Measurements from ENCODE around the gene ASB13. TPM values are rescaled to one million over a fixed set of nuclear protein-coding genes. Genes with fewer than 3 reads are reported as not detected.
A peak's percentile ranks its signal among the peaks of the same experiment; 100 is the strongest.

ASB13 gene, protein sequence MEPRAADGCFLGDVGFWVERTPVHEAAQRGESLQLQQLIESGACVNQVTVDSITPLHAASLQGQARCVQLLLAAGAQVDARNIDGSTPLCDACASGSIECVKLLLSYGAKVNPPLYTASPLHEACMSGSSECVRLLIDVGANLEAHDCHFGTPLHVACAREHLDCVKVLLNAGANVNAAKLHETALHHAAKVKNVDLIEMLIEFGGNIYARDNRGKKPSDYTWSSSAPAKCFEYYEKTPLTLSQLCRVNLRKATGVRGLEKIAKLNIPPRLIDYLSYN
- total RNA-seq, result 9.2 and 18.1 TPM in 2 replicates
- polyA plus RNA-seq, result 8.8 and 16.9 TPM in 2 replicates

DNA sequence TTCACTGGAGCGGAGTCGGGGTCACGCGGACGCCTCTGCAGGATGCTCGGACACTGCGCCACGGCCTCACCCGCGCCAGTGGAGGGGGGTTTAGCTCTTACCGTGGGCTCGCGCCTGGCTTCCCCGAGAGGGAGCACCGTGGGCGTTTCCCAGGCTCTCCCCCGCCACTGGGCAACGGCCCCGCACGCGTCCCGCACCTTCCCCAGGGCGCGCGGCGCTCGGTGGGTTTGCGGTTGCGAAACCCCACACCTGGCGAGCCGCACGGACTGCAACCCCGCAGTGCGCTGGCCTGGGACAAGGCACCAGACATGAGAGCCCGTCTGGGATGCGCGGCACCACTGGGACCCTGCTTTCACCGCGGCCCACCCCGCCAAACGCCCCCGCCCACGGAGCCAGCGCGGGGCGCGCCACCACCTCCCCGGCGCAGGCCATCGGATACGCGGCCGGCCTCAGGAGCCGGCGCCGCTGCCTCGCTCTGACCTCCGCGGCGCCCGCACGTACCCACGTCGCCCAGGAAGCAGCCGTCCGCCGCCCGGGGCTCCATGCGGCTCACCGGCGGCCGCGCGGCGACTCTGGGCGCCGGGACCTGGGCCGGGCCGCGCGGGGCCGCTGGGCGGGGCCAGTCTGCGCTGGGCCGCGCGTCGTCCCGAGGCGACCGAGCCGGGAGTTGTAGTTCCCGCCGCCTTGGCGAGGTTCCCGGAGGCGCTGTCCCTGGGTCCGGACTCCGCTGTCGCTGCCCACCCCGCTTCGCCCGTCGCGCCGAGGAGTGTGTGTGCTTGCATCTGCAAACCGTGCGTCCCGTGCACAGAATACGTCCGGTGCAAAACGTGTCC is at the start of gene ASB13:
Gene ASB13 (minus strand): TSS at position 588 of the 833 bp plus-strand sequence. CDS start 44 bp downstream, at position 544.
- peak; percentile 86 for DNase-seq (ENCODE audit: low spot score)
- peak within 1 kb of the TSS; percentile 98 for H3K4me2 ChIP-seq
- no peaks in the 10 kb centered on the region for H3K9me3 ChIP-seq (ENCODE audit: low read depth)
- H2AFZ ChIP-seq, result peak within 1 kb of the TSS; percentile 85
- H4K20me1 ChIP-seq (ENCODE audit: insufficient read depth, poor library complexity, severe bottlenecking), result no peaks in the 10 kb centered on the region
- no peaks in the 10 kb centered on the region for H3K4me1 ChIP-seq (ENCODE audit: insufficient read depth)
- H3K36me3 ChIP-seq (replicated peaks; ENCODE audit: insufficient read depth, low read depth), result no peaks in the 10 kb centered on the region
- no peaks in the 10 kb centered on the region for H3K9me2 ChIP-seq (replicated peaks; ENCODE audit: insufficient read depth)
- H3K27me3 ChIP-seq, result no peaks in the 10 kb centered on the region
- peaks cover 35% of the 10 kb centered on the region for H3K79me2 ChIP-seq
- TF ChIP-seq, protein P1, sequence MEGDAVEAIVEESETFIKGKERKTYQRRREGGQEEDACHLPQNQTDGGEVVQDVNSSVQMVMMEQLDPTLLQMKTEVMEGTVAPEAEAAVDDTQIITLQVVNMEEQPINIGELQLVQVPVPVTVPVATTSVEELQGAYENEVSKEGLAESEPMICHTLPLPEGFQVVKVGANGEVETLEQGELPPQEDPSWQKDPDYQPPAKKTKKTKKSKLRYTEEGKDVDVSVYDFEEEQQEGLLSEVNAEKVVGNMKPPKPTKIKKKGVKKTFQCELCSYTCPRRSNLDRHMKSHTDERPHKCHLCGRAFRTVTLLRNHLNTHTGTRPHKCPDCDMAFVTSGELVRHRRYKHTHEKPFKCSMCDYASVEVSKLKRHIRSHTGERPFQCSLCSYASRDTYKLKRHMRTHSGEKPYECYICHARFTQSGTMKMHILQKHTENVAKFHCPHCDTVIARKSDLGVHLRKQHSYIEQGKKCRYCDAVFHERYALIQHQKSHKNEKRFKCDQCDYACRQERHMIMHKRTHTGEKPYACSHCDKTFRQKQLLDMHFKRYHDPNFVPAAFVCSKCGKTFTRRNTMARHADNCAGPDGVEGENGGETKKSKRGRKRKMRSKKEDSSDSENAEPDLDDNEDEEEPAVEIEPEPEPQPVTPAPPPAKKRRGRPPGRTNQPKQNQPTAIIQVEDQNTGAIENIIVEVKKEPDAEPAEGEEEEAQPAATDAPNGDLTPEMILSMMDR (IDR thresholded peaks at IDR 0.05; ENCODE audit: poor library complexity), result no peak
- TF ChIP-seq EZH2phosphoT487 (IDR thresholded peaks at IDR 0.05; ENCODE audit: low read depth, severe bottlenecking, unreplicated experiment) (no peak), EZH2 (IDR thresholded peaks at IDR 0.05; ENCODE audit: borderline replicate concordance) (no peak)
- WGBS (ENCODE audit: low lambda C conversion rate, missing lambda C conversion rate), result 2% methylated on average over 84 of the region's 112 CpGs
- H3K4me3 ChIP-seq, result peak within 1 kb of the TSS; percentile 94
- peak within 1 kb of the TSS; percentile 86 for H3K27ac ChIP-seq

DNA sequence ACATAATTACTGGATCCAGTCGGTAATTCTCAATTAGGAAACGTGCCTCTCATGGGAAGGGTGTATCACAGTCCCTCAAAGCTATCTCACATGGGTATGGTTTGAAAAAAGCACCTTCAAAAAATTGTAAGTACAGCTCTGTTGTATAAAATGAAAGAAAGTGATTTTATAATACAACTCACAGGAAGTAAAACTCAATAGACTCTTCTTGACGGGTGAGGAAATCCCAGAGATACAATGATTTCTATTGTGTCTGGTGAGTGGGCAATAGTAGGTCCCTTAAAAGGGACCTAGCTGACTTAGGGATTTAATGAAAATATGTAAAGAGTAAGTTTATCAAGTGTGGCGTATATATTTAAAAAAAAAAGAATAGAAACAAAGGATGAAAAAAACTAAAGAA is 45.2 kb upstream of the ASB13 start:
- Histone ChIP-seq H4K20me1 (ENCODE audit: insufficient read depth, poor library complexity, severe bottlenecking) (no peaks in the 10 kb centered on the region), H3K9me2 (replicated peaks; ENCODE audit: insufficient read depth) (no peaks in the 10 kb centered on the region), H3K9me3 (ENCODE audit: low read depth) (no peaks in the 10 kb centered on the region), H3K4me3 (no peak overlapping the region), H3K79me2 (peaks cover 78% of the 10 kb centered on the region), H3K27ac (no peak overlapping the region), H3K4me1 (ENCODE audit: insufficient read depth) (no peaks in the 10 kb centered on the region), H3K27me3 (no peaks in the 10 kb centered on the region), H3K4me2 (no peak overlapping the region), H3K36me3 (replicated peaks; ENCODE audit: insufficient read depth, low read depth) (no peaks in the 10 kb centered on the region), H2AFZ (no peak overlapping the region)
- 86% methylated on average over 4 of the region's 4 CpGs for WGBS (ENCODE audit: low lambda C conversion rate, missing lambda C conversion rate)
- no peak for DNase-seq (ENCODE audit: low spot score)
- TF ChIP-seq, protein P1 (IDR thresholded peaks at IDR 0.05; ENCODE audit: poor library complexity), result no peak
- TF ChIP-seq EZH2phosphoT487 (IDR thresholded peaks at IDR 0.05; ENCODE audit: low read depth, severe bottlenecking, unreplicated experiment) (no peak), EZH2 (IDR thresholded peaks at IDR 0.05; ENCODE audit: borderline replicate concordance) (no peak)

DNA sequence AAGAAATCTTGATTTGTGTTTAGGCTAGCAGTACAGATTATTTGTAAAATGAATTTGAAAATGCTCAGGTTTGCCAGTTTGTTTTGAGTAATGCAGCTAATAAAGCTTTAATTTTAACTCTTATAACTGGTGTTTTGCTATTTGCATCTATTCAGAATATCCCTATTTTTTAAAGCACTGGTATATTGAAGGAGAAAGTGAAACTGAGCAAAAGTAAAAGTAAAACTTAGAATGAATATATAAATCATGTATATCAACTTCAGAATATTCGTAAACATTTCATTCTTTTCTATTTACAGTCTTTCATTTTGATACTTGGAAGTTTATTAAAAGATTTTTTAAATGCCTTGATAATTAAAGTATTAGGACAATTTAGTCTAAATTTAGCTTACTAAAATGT is 44.5 kb upstream of the ASB13 start:
- Histone ChIP-seq H3K36me3 (replicated peaks; ENCODE audit: insufficient read depth, low read depth) (no peaks in the 10 kb centered on the region), H3K4me2 (peak overlapping the region; percentile 35), H3K27ac (no peak overlapping the region), H3K27me3 (no peaks in the 10 kb centered on the region), H3K4me1 (ENCODE audit: insufficient read depth) (no peaks in the 10 kb centered on the region), H3K9me2 (replicated peaks; ENCODE audit: insufficient read depth) (no peaks in the 10 kb centered on the region), H4K20me1 (ENCODE audit: insufficient read depth, poor library complexity, severe bottlenecking) (no peaks in the 10 kb centered on the region), H3K79me2 (peaks cover 78% of the 10 kb centered on the region), H3K4me3 (no peak overlapping the region), H2AFZ (no peak overlapping the region), H3K9me3 (ENCODE audit: low read depth) (no peaks in the 10 kb centered on the region)
- no peak for DNase-seq (ENCODE audit: low spot score)
- TF ChIP-seq EZH2phosphoT487 (IDR thresholded peaks at IDR 0.05; ENCODE audit: low read depth, severe bottlenecking, unreplicated experiment) (no peak), EZH2 (IDR thresholded peaks at IDR 0.05; ENCODE audit: borderline replicate concordance) (no peak)
- TF ChIP-seq, protein P1 (IDR thresholded peaks at IDR 0.05; ENCODE audit: poor library complexity), result no peak
- WGBS (ENCODE audit: low lambda C conversion rate, missing lambda C conversion rate), result 100% methylated on average over 1 of the region's 1 CpG
